ENCODE measurements around the gene ZNF599.

Gene ZNF599

GRCh38 chr19:34731019-34731829 is 41.8 kb downstream of the ZNF599 start:
- Mint-ChIP-seq H3K4me1 (peaks cover 26% of the 10 kb centered on the region), H3K27me3 (peaks cover 11% of the 10 kb centered on the region), H3K9me3 (peaks cover 10% of the 10 kb centered on the region), H3K27ac (no peak overlapping the region), H3K36me3 (peaks cover 20% of the 10 kb centered on the region), H3K4me3 (peak overlapping the region; percentile 4)
- DNase-seq: no peak
- CTCF ChIA-PET: no interaction called here

- no peaks in the 10 kb centered on the region for H3K36me3 Mint-ChIP-seq
- CTCF ChIA-PET: no interaction called here
- H3K4me1 Mint-ChIP-seq: no peaks in the 10 kb centered on the region
- no peak overlapping the region for H3K4me3 Mint-ChIP-seq
- H3K27ac Mint-ChIP-seq: no peak overlapping the region
- DNase-seq: no peak
- H3K27me3 Mint-ChIP-seq: peaks cover 34% of the 10 kb centered on the region
- H3K9me3 Mint-ChIP-seq: no peaks in the 10 kb centered on the region
These were observed 47.6 kb downstream of the ZNF599 start for GRCh38 chr19:34725400-34725799.

GRCh38 chr19:34722353-34722752 is 50.7 kb downstream of the ZNF599 start:
- Mint-ChIP-seq H3K9me3 (no peaks in the 10 kb centered on the region), H3K4me1 (no peaks in the 10 kb centered on the region), H3K27ac (no peak overlapping the region), H3K27me3 (peaks cover 34% of the 10 kb centered on the region), H3K4me3 (no peak overlapping the region), H3K36me3 (no peaks in the 10 kb centered on the region)
- CTCF ChIA-PET: no interaction called here
- DNase-seq: no peak

- H3K27ac Mint-ChIP-seq: no peak overlapping the region
- peaks cover 21% of the 10 kb centered on the region for H3K9me3 Mint-ChIP-seq
- no peaks in the 10 kb centered on the region for H3K4me1 Mint-ChIP-seq
- CTCF ChIA-PET: no interaction called here
- no peak overlapping the region for H3K4me3 Mint-ChIP-seq
- no peaks in the 10 kb centered on the region for H3K36me3 Mint-ChIP-seq
- DNase-seq: no peak
- peaks cover 4% of the 10 kb centered on the region for H3K27me3 Mint-ChIP-seq
These were observed 57.7 kb downstream of the ZNF599 start for GRCh38 chr19:34715357-34715756.

GRCh38 chr19:34713262-34713637 is 59.8 kb downstream of the ZNF599 start:
- Mint-ChIP-seq H3K4me1 (no peaks in the 10 kb centered on the region), H3K4me3 (no peak overlapping the region), H3K36me3 (no peaks in the 10 kb centered on the region), H3K9me3 (peaks cover 21% of the 10 kb centered on the region), H3K27me3 (peaks cover 4% of the 10 kb centered on the region), H3K27ac (no peak overlapping the region)
- DNase-seq: no peak
- CTCF ChIA-PET: interaction anchor here (0.6 to 2.7 kb wide), 11 partner anchors 23 to 216 kb away, joined by 3 to 18 read pairs (median 3); no protein-coding TSS in a partner anchor

- H3K4me3 Mint-ChIP-seq: no peak overlapping the region
- peaks cover 7% of the 10 kb centered on the region for H3K27me3 Mint-ChIP-seq
- H3K27ac Mint-ChIP-seq: no peak overlapping the region
- H3K36me3 Mint-ChIP-seq: no peaks in the 10 kb centered on the region
- no peaks in the 10 kb centered on the region for H3K4me1 Mint-ChIP-seq
- peak; percentile 65 for DNase-seq
- CTCF ChIA-PET: interaction anchor here (0.6 to 2.7 kb wide), 11 partner anchors 23 to 216 kb away, joined by 3 to 18 read pairs (median 3); no protein-coding TSS in a partner anchor
- peaks cover 21% of the 10 kb centered on the region for H3K9me3 Mint-ChIP-seq
These were observed 60.4 kb downstream of the ZNF599 start for GRCh38 chr19:34712395-34713261.

GRCh38 chr19:34711890-34712289 is 61.1 kb downstream of the ZNF599 start:
- Mint-ChIP-seq H3K36me3 (no peaks in the 10 kb centered on the region), H3K27ac (no peak overlapping the region), H3K4me1 (no peaks in the 10 kb centered on the region), H3K9me3 (peaks cover 23% of the 10 kb centered on the region), H3K4me3 (no peak overlapping the region), H3K27me3 (peaks cover 7% of the 10 kb centered on the region)
- CTCF ChIA-PET: interaction anchor here (1.3 to 2.7 kb wide), 5 partner anchors 70 to 212 kb away, joined by 3 to 18 read pairs (median 6); no protein-coding TSS in a partner anchor
- DNase-seq: no peak
